Naive thymus-derived CD4-positive, alpha-beta T cell (primary cell): Measurements from ENCODE around the gene HSFX4. TPM values are rescaled to one million over a fixed set of nuclear protein-coding genes. Genes with fewer than 3 reads are reported as not detected.

Experiments
- polyA plus RNA-seq, 2 donors: library from polyadenylated mRNA; unstranded; fragments of 300-500 nt; fragmentation: Illumina TruSeq; gene quantifications; one replicate each; pipeline ENCODE4 v1.2.3, GENCODE V29; 2021
- total RNA-seq, 6 experiments: library from RNA in 5 of 6; stranded (reverse) in 5 of 6; gene quantifications; 1 replicate in 5 of 6; 2 replicates in 1 of 6; pipeline ENCODE4 v1.2.3 and lab custom pipeline; 2021 to 2026

Gene HSFX4
- total and polyA plus RNA-seq, 7 experiments from 2014 or later, result not detected

Other genes with a start within 250 kb of the HSFX4 start
- not detected for gene MAGEA11, start 217.5 kb upstream of the HSFX4 start, total RNA-seq
- gene MAGEA11, start 217.5 kb upstream of the HSFX4 start, polyA plus RNA-seq, result not detected
- gene HSFX1, start 155.5 kb upstream of the HSFX4 start, total RNA-seq, result 1 to 10 TPM in 3 of 5 experiments, under 1 TPM in 2; 0.47 to 2.8 (median 1.2) TPM
- gene HSFX1, start 155.5 kb upstream of the HSFX4 start, polyA plus RNA-seq, result under 1 TPM in 1 of 2 donors, not detected in 1; 0.52 TPM
- gene MAGEA9, start 147.6 kb upstream of the HSFX4 start, total RNA-seq, result not detected
- gene MAGEA9, start 147.6 kb upstream of the HSFX4 start, polyA plus RNA-seq, result not detected
- not detected for gene MAGEA8, start 48.4 kb upstream of the HSFX4 start, total RNA-seq
- not detected for gene MAGEA8, start 48.4 kb upstream of the HSFX4 start, polyA plus RNA-seq
- gene EOLA2, start 8.9 kb downstream of the HSFX4 start, total RNA-seq, result 10 to 100 TPM; 43.1 to 59.1 (median 45.4) TPM
- 10 to 100 TPM; 23.3 to 45.3 TPM for gene EOLA2, start 8.9 kb downstream of the HSFX4 start, polyA plus RNA-seq